RCC 7860 (cell line): Measurements from ENCODE around the gene ZNF263.

Experiments used
- DNase-seq: peaks from one replicate; pipeline ENCODE4 v3.0.0-alpha.2; 2015; ENCODE audit warnings: low spot score
- FAIRE-seq: peaks from 2 replicates; lab custom pipeline; 2012; peaks lifted over from hg19 to GRCh38; lab: Jason Lieb, UNC

Gene ZNF263

DNA sequence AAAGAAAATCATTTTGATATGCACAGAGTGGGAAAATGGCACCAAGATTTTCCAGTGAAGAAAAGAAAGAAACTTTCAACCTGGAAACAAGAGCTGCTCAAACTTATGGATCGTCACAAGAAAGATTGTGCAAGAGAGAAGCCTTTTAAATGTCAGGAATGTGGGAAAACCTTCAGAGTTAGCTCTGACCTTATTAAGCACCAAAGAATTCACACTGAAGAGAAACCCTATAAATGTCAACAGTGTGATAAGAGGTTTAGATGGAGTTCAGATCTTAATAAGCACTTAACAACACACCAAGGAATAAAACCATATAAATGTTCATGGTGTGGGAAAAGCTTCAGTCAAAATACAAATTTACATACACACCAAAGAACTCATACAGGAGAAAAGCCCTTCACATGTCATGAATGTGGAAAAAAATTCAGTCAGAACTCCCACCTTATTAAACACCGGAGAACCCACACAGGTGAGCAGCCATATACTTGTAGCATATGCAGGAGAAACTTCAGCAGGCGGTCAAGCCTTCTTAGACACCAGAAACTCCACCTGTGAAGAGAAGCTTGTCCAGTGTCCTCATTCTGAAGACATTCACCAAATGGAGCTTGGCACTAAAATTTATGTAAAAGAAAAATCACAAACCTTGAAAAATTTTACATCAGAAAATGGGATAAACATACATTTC, 34.2 kb downstream of the ZNF263 start:
- no peak for DNase-seq
- FAIRE-seq = no peak

- FAIRE-seq = no peak
- no peak for DNase-seq
Measured at GRCh38 chr16:3321816-3322215, 38.5 kb downstream of the ZNF263 start.

DNA sequence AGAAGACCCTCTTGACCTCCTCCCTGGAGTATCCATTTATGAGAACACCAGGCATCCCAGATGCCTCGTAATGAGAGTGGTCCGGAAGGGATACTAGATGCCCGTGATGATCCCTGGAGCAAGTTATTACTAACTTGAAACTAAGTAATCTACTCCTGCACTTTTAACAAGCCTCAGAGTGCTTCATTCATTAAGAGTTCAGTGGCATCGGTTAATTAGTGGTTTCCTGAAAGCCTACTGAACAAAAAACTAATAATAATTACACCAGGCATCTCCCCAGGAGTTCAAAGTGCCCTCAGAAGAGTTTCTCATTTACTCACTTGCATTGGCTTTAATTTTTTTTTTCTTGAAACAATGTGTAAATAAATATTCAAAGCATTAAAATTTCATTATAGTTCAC, 44.2 kb downstream of the ZNF263 start:
- DNase-seq = no peak
- no peak for FAIRE-seq

GRCh38 chr16:3328104-3328503, 44.8 kb downstream of the ZNF263 start:
- DNase-seq (no peak), FAIRE-seq (no peak)

DNA sequence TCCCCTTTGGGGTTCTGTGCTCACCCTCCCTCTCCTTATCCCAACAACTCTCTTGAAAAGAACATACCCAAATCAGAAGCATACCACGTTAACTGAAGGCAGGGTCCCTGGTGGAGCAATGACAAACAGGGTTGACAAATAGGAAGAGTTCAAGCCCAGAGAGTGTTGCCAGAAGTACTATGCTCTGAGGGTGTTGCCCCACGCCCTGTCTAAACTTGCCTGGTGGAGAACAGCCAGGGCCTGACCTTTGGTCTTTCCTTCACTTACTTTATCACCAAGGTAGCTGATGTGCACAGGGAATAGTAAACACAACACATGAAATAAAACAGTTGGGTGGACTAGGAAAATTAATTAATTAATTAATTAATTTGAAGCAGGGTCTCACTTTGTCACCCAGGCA, 45.4 kb downstream of the ZNF263 start:
- no peak for FAIRE-seq
- DNase-seq = no peak
